ENCODE results near the gene PEX5.

Gene PEX5

GRCh38 chr12:7154042-7154441, 35.4 kb upstream of the PEX5 start:
- TF ChIP-seq, protein P1, sequence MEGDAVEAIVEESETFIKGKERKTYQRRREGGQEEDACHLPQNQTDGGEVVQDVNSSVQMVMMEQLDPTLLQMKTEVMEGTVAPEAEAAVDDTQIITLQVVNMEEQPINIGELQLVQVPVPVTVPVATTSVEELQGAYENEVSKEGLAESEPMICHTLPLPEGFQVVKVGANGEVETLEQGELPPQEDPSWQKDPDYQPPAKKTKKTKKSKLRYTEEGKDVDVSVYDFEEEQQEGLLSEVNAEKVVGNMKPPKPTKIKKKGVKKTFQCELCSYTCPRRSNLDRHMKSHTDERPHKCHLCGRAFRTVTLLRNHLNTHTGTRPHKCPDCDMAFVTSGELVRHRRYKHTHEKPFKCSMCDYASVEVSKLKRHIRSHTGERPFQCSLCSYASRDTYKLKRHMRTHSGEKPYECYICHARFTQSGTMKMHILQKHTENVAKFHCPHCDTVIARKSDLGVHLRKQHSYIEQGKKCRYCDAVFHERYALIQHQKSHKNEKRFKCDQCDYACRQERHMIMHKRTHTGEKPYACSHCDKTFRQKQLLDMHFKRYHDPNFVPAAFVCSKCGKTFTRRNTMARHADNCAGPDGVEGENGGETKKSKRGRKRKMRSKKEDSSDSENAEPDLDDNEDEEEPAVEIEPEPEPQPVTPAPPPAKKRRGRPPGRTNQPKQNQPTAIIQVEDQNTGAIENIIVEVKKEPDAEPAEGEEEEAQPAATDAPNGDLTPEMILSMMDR (IDR thresholded peaks at IDR 0.05; ENCODE audit: low read depth, low read length): no peak

DNA sequence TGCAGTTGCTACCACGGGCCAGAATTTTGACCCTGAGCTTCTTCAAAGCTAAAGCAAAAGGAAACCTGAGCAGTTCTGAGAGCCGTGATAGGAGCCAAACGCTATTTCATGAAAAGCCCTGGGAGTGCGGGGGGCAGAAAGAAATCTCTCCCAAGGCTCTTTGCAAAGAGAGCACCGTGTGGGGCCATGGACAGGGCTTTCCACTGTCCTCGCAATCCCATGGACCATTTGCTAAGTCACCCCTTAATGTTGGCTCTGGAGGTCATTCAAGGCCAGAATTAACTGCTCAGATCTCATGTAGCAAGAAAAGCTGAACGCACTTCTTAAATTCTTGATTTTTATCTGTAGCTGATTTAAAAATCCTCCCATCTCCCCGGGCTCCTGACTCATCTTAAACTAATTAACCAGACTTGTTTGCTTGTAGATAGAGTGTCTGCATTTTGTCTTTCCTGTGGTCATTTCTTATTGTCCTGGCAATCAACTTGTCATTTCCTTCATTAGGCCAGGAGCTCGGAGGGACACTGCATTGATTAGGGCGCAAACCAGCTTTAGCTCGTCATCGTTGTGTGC, 34.5 kb upstream of the PEX5 start:
- no peak overlapping the region for H3K4me3 ChIP-seq (ENCODE audit: low read depth, low read length)
- TF ChIP-seq, protein P1 (IDR thresholded peaks at IDR 0.05; ENCODE audit: low read depth, low read length): no peak

More at GRCh38 chr12:7154042-7154441, 35.4 kb upstream of the PEX5 start:
- H3K4me3 ChIP-seq (ENCODE audit: low read depth, low read length): no peak overlapping the region

DNA sequence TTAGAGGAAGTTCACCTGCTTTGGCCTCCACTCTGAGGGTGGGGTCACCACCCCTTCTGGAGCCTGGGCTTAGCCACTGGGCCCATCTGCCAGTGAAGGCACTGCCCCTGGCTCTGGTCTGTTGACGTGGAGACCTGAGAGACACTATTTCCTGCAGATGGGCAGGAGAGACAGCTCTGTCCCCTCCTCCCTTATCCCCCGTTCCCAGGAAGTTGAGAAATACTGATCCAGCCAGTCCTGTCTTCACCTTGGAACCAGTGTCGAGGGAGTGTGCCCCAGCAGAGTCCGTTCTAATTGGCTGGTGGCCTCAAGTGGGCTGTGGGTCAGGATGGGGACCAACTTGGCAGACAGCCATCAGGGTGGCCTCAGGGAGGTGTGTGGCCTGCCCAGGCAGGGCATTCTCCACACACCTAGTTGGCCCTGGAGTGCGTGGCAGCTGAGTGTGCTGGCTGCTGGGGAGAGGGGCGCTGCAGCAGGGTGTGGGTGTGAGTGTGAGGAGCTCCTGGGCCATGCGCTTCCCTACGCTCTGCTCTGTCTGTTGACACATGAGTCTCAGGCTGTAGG, 33.9 kb upstream of the PEX5 start:
- TF ChIP-seq, protein P1 (IDR thresholded peaks at IDR 0.05; ENCODE audit: low read depth, low read length): no peak
- H3K4me3 ChIP-seq (ENCODE audit: low read depth, low read length): no peak overlapping the region

- no peak overlapping the region for H3K4me3 ChIP-seq (ENCODE audit: low read depth, low read length)
- TF ChIP-seq, protein P1 (IDR thresholded peaks at IDR 0.05; ENCODE audit: low read depth, low read length): no peak
Observed at GRCh38 chr12:7156259-7157197, 33.0 kb upstream of the PEX5 start.

GRCh38 chr12:7157391-7157790, 32.1 kb upstream of the PEX5 start:
- TF ChIP-seq, protein P1 (IDR thresholded peaks at IDR 0.05; ENCODE audit: low read depth, low read length): no peak
- H3K4me3 ChIP-seq (ENCODE audit: low read depth, low read length): no peak overlapping the region

DNA sequence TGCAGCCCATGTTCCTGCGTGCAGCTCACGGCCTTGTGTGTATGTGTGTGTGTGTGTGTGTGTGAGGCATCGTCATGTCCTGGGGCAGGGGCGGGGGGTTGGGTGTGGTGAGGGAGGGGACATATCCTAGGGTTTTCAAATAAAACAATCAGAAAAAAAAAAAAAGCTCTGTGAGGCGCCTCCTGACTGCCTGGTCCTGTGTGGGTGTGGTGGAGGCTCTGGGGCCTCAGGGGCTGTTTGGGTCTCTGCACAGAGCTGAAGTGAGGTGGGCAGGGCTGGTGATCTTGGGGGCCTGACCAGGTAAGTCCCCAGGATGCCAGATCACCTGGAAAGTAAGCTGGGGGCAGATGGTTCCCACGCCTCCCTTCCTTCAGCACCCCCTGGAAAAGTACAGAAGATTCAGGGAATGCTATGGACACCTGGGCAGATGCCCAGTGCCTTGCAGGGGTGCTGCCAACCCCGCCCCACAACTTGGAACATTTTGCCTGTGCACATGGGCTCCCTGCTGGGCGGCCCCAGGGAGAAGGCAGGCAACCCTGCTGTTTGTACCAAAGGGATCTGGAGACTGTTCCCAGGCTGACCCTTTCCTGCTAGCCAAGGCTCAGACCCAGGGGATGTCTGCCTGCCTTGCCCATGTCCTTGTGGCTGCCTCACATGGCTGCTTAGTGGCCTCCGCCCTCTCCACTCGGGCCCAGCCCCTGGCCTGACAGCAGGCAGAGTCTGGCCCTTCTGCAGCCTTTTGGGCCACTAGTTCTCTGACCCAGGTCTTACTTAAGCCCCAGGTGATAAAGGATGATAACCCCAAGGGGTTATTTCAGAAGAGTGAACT, 30.5 kb upstream of the PEX5 start:
- no peak overlapping the region for H3K4me3 ChIP-seq (ENCODE audit: low read depth, low read length)
- TF ChIP-seq, protein P1 (IDR thresholded peaks at IDR 0.05; ENCODE audit: low read depth, low read length): no peak

Data from WI38 (cell line).